ENCODE measurements around the gene VSTM2A. TPM values are rescaled to one million over a fixed set of nuclear protein-coding genes. Genes with fewer than 3 reads are reported as not detected.

The VSTM2A gene
- total and polyA plus RNA-seq, 2 of the 8 experiments (the other 6 are each of a cell fraction or from before 2014, with no cell fraction given), result 0.58 to 1.4 TPM

DNA sequence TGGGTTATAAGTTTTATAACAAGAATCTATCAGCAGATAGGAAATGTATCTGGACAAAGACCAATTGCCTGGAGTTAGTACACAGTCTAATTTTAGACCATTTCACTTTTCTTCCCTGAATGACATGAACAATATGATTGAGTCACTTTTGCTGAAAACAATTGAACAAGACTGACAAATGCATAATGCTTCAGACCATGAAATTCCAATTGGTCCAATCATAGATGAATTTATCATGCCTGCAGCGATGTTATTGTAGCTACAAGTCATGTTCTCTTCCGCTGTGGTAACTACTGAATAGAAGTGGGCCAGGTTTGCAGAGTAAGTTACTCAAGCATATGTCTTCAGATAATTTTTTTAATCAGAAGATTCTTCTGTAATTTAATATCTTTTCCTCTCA lies 73.4 kb downstream of the VSTM2A start:
- Histone ChIP-seq H3K18ac (ENCODE audit: extremely low read depth, low read length) (no peak overlapping the region), H2BK20ac (ENCODE audit: low read length) (no peak overlapping the region), H3K9me3 (ENCODE audit: insufficient read depth in 2 of 2, low read depth in 1 of 2, low read length in 1 of 2) (no peaks in the 10 kb centered on the region; a peak in 1 of 4 replicates), H2BK15ac (ENCODE audit: low read length) (no peak overlapping the region), H4K8ac (ENCODE audit: extremely low read depth, insufficient read depth, low read length) (no peak overlapping the region), H3K27me3 (replicated peaks in 1 of 4; ENCODE audit: control insufficient read depth in 3 of 4, extremely low read depth in 1 of 4, insufficient read depth in 3 of 4, low read length in 3 of 4) (no peaks in the 10 kb centered on the region), H3K4me1 (replicated peaks in 1 of 4; ENCODE audit: control insufficient read depth in 3 of 4, insufficient read depth in 4 of 4, low read length in 3 of 4) (no peaks in the 10 kb centered on the region), H3K4ac (replicated peaks; ENCODE audit: insufficient read length, low read depth, low read length) (no peak overlapping the region), H2BK12ac (ENCODE audit: low read depth, low read length) (no peak overlapping the region), H3K14ac (ENCODE audit: insufficient read length) (no peak overlapping the region), H2AFZ (ENCODE audit: low read length) (no peak overlapping the region), H4K91ac (replicated peaks; ENCODE audit: insufficient read length, low read length) (no peak overlapping the region), H3K79me1 (ENCODE audit: low read depth, low read length) (no peaks in the 10 kb centered on the region), H3K9ac (replicated peaks in 1 of 4; ENCODE audit: extremely low read depth in 1 of 4, low read depth in 3 of 4, low read length in 3 of 4) (no peak overlapping the region), H3K79me2 (ENCODE audit: control insufficient read depth in 1 of 2, insufficient read depth in 2 of 2, low read length in 2 of 2) (no peaks in the 10 kb centered on the region), H3K56ac (replicated peaks; ENCODE audit: insufficient read length, low read depth, low read length) (no peak overlapping the region), H3K4me3 (ENCODE audit: extremely low read depth in 1 of 4, insufficient read depth in 2 of 4, low read depth in 3 of 4, low read length in 4 of 4) (no peak overlapping the region), H4K5ac (ENCODE audit: insufficient read length, low read depth, low read length) (no peak overlapping the region), H4K20me1 (replicated peaks in 1 of 2; ENCODE audit: control insufficient read depth in 1 of 2, insufficient read depth in 2 of 2, low read length in 2 of 2) (no peaks in the 10 kb centered on the region), H3K36me3 (ENCODE audit: control insufficient read depth in 2 of 4, insufficient read depth in 4 of 4, low read length in 3 of 4) (no peaks in the 10 kb centered on the region), H3K27ac (ENCODE audit: low read depth, low read length) (no peak overlapping the region), H2BK5ac (ENCODE audit: low read depth, low read length) (no peak overlapping the region), H3K23ac (ENCODE audit: insufficient read length) (no peak overlapping the region), H3K23me2 (ENCODE audit: low read depth, low read length) (no peaks in the 10 kb centered on the region), H2AK5ac (ENCODE audit: low read depth, low read length) (no peak overlapping the region), H3K4me2 (ENCODE audit: insufficient read depth in 1 of 2, low read depth in 2 of 2, low read length in 2 of 2) (no peak overlapping the region), H2BK120ac (replicated peaks; ENCODE audit: low read depth, low read length) (no peak overlapping the region)
- WGBS, 2 experiments (ENCODE audit: extremely low coverage in 1 of 2, insufficient coverage in 1 of 2, insufficient read length in 1 of 2, insufficient replicate concordance in 2 of 2, low coverage in 1 of 2, low lambda C conversion rate in 2 of 2, missing lambda C conversion rate in 1 of 2), result 98% methylated on average over 2 of the region's 2 CpGs; no CpG with 5 or more reads in 1 of the 2 experiments
- POLR2A ChIA-PET (ENCODE audit: partially characterized antibody), result no interaction called here
- DNase-seq (ENCODE audit: low read depth in 1 of 2, low spot score in 2 of 2) (no peak), FAIRE-seq (no peak)
- CTCF ChIA-PET (ENCODE audit: partially characterized antibody), result no interaction called here
- TF ChIP-seq GTF2F1 (IDR thresholded peaks at IDR 0.05; ENCODE audit: borderline replicate concordance, low read depth, low read length) (no peak), CHD2 (IDR thresholded peaks at IDR 0.05; ENCODE audit: low read length) (no peak), TEAD4 (IDR thresholded peaks at IDR 0.05; ENCODE audit: low read depth, low read length) (no peak), MAFK (IDR thresholded peaks at IDR 0.05; ENCODE audit: low read depth, low read length) (no peak)

Small RNA genes lying within 50 kb of the gene (small RNA-seq; reads per million reads assigned to genes)
- gene RNU6-1125P (ENCODE audit: insufficient read depth), result not detected

Other genes starting within 250 kb of the VSTM2A start
- 142 and 156 TPM in 2 replicates for gene SEC61G, start 216.8 kb downstream of the VSTM2A start, total RNA-seq (2021; fragmentation: NEBNext Ultra II Directional; extraction: Animal tissue kit (Norgen Biotek cat#: 25700))
- gene SEC61G, start 216.8 kb downstream of the VSTM2A start, polyA plus RNA-seq (2011; rRNA removed), result 112 and 274 TPM in 2 replicates

Measured in H1 (cell line).